DMS153 treated with DMSO at 0.1 percent for 48 hours (cell line): ENCODE measurements around the gene GPBAR1.

Experiments
- DNase-seq: peaks from one replicate; lab custom pipeline; 2025; ENCODE audit not compliant: unreplicated experiment; lab: John Stamatoyannopoulos, UW

GPBAR1 gene

DNA sequence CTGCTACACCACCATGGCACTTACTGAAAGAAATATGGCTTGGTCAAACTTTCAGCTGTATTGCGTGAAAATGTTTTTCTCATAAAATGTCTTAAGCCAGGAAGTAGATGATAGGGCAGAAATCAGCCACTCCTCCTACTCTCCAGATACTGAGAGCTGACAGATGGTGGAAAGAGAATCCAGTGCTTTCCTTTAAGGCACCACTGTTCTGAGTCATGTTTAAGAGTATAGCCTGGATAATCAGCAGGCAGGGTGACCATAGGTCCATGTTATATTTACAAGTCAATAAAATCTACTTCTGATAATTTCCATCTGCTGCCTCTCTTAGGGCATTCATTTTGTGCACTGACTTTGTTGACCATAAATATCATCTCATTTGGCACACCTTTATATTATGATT lies 21.9 kb upstream of the GPBAR1 start:
- no peak for DNase-seq

GRCh38 chr2:218244204-218244603 lies 16.6 kb upstream of the GPBAR1 start:
- no peak for DNase-seq

GRCh38 chr2:218244665-218245064 lies 16.1 kb upstream of the GPBAR1 start:
- no peak for DNase-seq

DNA sequence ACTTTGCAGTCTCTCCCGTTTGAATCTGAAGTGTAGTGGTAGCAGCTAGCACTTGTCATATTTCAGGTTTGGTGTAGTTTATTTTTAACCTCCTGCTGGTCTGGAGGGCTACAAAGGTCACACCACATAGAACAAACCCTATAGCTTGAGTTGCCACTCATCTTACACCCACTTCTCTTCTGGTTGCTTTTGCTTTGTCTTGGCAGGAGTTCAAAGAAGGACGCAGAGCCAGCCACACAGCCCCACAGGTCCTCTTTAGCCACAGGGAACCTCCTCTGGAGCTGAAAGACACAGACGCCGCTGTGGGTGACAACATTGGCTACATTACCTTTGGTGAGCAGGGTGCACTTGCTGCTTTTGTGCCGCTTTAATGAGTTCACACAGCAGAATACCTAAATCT lies 15.6 kb upstream of the GPBAR1 start:
- DNase-seq: no peak

- DNase-seq: no peak
These were observed 11.1 kb upstream of the GPBAR1 start for GRCh38 chr2:218249691-218250090.

DNA sequence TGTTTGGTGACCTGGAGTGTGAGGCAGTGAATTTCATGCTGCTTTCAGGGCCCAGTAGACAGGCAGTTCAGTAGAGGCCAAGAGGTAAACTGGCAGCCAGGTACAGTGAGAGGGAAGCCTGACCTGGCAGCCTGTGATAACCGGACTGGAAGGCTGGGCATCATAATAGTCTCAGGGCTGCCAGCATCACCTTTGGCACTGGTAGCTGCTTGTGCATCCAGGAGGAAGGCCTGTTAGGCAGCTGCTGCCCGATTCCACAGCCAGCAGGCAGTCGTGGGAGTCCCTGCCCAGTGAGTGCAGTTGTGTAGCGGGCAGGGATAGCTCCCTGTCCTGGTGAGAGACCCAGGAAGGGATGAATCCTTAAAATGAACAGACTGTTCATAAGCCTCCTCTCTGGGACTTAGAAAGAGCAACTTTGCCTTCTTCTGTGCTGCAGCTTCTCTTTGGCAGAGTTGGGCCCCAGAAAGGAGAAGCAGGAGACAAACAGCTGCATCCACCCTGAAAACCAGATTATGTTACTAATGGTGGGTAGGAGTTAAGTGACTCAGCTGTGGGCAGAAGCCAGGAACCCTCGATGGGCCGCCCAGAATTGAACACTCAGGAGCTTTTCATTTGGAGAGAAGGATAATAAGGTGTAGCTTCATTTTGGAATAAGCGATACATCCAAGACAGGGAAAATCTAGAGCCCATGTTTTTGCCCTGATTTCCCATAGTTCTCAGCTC lies 8.1 kb upstream of the GPBAR1 start:
- no peak for DNase-seq

- DNase-seq: no peak
These were observed 7.6 kb upstream of the GPBAR1 start for GRCh38 chr2:218253232-218253625.

DNA sequence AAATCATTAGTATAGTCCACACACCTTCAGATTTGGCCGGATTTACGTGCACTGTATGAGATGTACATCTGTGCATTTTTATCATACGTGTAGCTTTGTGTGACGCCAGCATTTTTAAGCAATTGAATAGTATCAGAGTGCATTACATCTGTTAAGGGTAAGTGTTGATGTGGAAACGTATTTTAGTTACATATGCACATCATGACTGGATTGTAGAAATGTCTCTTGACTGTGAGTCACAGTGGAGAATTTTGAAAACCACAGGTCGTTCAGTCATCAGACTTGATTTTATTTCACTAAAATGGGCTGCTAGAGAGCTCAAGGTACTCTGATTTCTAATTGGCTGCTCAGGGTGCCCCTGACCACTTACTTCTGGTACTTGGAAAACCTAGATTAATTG lies 5.4 kb upstream of the GPBAR1 start:
- DNase-seq: no peak

DNA sequence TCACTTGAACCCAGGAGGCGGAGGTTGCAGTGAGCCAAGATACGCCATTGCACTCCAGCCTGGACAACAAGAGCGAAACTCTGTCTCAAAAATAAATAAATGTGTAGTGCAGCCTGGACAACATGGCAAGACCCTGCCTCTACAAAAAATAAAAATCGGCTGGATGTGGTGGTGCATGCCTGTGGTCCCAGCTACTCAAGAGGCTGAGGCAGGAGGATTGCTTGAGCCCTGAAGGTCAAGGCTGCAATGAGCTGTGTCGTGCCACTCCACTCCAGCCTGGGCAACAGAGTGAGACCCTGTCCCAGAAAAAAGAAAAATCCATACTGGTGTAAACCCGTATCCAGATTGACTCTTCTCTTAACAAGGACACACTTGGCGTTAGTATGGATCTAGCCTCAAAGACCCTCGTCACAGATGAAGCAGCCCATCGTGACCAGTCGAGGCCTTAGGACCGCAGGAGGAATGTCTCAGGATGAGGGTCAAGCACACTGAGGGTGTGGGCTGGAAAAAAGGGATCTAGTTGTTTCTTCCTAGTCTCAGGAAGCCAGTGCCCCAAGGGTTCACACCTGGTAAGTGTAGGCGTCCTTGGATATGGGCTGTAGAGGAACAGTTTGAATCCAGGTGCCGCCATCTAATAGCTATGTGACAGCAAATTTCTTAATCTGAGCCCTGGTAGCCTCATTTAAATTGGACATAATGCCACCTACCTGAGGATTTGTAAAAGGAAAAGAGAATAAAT lies 4.0 kb upstream of the GPBAR1 start:
- no peak for DNase-seq

DNA sequence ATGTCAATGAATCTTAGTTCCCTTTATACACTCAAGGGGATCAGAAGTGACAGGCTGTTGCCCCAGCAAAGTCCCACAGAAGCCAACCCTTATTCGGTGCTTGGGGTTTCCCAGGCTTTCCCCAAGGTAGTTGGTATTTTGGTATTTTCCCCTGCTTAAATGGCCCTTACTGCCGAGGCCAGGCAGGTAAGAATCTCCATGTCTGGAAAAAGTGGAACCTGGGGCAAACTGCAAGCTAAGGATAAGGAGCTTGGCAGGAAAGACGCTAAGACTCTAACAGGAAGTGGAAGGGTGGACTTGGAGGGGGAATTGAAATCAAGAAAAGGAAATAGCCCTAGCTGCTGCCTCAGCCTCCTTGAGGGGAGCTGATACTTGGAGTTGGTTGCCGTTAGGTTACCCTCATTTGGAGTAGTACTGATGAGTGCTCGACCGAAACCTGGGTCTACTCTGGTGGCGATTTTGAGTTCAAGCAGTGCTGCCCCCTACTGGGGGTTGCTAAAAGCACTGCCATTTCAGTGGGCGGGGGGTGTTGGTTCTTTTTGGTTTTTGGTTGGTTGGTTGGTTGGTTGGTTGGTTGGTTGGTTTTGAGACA lies 3.3 kb upstream of the GPBAR1 start:
- DNase-seq: no peak

- no peak for DNase-seq
These were observed 1.5 kb upstream of the GPBAR1 start for GRCh38 chr2:218259099-218259961.

GRCh38 chr2:218260166-218260565 lies 649 bp upstream of the GPBAR1 start:
- no peak for DNase-seq

- DNase-seq: no peak
These were observed 815 bp downstream of the GPBAR1 start for GRCh38 chr2:218261423-218262236.

DNA sequence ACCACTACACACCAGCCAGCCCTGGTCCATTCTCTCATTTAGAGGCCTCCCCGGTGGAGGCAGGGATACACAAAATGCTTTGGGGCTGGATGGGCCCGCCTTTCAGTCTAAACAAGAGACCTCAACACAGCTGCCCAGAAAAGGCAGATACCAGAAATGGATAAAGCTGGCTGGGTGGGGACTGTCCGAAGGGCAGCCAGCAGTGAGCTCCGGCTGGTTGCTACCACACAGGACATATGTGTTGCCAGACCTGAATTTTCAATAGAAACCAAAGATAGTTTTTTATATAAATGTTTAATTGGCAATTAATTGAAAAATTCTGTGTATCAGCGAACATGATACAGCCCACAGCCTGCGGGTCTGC lies 1.4 kb downstream of the GPBAR1 start:
- DNase-seq: no peak

- no peak for DNase-seq
These were observed 2.1 kb downstream of the GPBAR1 start for GRCh38 chr2:218262631-218263586.

- no peak for DNase-seq
These were observed 3.2 kb downstream of the GPBAR1 start for GRCh38 chr2:218263817-218264641.

DNA sequence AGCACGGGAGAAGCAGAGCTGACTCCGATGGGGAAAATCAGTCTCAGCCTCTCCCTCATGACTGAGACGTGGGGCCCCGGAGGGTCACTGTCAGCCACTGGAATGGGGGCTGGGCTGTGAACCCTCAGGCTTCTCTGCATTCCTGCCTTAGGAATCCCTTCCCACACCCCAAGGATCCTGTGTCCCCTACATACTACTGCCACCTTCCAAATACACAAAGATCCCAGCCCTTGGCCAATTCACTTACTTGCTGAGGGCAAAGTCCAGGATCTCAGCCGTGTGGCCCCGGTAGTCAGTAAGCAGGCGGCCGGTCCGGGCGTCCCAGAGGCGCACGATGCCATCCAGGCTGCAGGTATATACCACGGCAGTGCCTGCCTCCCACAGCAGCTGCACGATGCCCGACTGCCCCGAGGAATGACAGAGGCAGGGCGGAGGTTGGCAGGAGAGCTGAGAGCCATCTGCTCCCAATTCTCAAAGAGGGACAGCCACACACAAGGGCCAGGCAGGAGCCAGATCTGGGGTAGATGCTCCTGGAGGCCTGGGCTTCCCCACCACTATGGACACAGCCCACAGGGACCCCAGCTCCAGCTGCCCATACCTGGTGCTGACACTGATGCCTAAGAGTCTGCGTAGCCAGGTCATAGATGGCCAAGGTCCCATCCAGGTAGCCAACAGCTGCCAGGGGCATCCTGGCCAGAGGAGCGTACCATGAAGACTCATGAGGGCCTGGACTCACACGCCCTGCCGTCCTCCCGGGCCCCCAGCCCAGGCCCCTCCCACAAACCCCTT lies 4.2 kb downstream of the GPBAR1 start:
- no peak for DNase-seq

DNA sequence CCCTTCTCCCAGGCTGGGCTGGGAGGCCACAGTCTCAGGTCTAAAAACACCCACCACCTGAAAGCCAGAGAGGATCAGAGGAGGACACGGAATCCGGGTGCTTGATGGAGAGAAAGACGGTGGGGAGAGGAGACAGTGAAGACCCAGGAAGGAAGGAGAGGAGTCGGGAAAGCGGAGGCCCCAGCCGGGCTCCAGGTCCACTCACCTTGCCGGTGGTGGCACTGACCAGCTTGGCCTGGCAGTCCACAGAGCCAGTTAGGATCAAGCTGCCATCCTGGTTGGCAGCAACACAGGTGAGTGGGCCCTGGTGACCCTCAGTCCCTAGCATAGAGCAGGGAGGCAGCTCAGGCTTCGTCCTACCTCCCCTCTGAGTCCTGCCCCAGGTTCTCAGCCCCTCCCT lies 4.8 kb downstream of the GPBAR1 start:
- DNase-seq: no peak
